ENCODE results near the gene PHLPP1. TPM values are rescaled to one million over a fixed set of nuclear protein-coding genes. Genes with fewer than 3 reads are reported as not detected.
A peak's percentile ranks its signal among the peaks of the same experiment; 100 is the strongest.
"Not testable (repeated sequence)": the region's sequence is repeated elsewhere in the genome, so short reads cannot be mapped to it uniquely, and the experiment has no call there.

PHLPP1 gene
- total RNA-seq, 1 donor: 7.2 TPM

DNA sequence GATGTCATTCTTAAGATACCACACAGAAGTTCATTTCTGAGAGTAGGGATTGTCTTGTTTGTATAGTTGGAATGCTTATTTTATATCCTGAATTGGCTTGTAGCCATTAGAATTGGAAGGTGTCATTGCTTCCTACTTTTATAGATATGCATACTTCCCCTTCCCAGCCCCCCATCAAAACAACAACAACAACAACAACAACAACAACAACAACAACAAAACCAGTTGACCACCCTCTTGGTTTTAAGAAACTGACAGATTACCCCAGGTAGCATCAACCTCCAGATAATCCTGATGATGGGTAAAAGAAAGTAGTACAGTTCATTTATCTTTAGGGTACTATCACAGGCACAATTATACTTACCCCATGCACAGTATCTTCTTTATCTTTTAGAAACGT lies 20.0 kb downstream of the PHLPP1 start:
- no peak for DNase-seq (ENCODE audit: low read depth)
- no peak overlapping the region for H3K4me3 ChIP-seq (ENCODE audit: low read depth, low read length)
- TF ChIP-seq, protein P1, sequence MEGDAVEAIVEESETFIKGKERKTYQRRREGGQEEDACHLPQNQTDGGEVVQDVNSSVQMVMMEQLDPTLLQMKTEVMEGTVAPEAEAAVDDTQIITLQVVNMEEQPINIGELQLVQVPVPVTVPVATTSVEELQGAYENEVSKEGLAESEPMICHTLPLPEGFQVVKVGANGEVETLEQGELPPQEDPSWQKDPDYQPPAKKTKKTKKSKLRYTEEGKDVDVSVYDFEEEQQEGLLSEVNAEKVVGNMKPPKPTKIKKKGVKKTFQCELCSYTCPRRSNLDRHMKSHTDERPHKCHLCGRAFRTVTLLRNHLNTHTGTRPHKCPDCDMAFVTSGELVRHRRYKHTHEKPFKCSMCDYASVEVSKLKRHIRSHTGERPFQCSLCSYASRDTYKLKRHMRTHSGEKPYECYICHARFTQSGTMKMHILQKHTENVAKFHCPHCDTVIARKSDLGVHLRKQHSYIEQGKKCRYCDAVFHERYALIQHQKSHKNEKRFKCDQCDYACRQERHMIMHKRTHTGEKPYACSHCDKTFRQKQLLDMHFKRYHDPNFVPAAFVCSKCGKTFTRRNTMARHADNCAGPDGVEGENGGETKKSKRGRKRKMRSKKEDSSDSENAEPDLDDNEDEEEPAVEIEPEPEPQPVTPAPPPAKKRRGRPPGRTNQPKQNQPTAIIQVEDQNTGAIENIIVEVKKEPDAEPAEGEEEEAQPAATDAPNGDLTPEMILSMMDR (IDR thresholded peaks at IDR 0.05; ENCODE audit: insufficient read depth, low read length): no peak

DNA sequence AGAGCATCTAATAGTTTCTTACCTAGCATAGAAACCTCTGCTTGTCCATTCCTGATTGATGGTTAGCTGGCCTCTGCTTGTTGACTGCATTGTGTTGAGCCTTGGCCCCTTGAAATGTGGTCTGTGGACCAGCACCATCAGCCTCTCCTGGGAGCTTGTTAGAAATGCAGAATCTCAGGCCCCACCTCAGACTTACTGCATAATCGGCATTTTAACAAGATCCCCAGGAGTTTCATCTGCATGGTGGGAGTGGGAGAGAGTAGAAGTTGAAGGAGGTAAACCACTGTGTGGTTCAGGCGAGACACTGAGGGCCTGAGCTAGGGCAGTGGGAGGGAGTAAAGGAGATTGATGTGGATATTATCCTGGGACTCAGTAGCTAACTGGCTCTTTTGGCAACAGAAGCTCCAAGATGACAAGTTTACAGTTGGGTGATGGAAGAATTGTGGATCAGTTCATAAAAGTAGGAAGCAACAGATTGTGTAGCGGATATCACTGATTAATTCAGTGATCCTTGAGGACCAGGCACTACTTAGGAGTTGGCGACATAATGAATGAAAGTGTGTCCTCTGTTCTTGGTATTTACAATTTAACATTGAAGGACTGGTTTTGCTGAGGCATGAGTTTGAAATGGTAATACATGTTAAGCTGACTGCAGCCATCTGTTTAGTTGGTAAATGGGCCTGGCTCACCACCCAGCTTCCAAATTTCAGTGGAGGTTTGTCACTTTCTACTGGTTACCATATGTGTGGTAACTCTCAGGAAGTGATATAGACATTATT lies 20.9 kb downstream of the PHLPP1 start:
- no peak for DNase-seq (ENCODE audit: low read depth)
- TF ChIP-seq, protein P1 (IDR thresholded peaks at IDR 0.05; ENCODE audit: insufficient read depth, low read length): no peak
- no peak overlapping the region for H3K4me3 ChIP-seq (ENCODE audit: low read depth, low read length)

DNA sequence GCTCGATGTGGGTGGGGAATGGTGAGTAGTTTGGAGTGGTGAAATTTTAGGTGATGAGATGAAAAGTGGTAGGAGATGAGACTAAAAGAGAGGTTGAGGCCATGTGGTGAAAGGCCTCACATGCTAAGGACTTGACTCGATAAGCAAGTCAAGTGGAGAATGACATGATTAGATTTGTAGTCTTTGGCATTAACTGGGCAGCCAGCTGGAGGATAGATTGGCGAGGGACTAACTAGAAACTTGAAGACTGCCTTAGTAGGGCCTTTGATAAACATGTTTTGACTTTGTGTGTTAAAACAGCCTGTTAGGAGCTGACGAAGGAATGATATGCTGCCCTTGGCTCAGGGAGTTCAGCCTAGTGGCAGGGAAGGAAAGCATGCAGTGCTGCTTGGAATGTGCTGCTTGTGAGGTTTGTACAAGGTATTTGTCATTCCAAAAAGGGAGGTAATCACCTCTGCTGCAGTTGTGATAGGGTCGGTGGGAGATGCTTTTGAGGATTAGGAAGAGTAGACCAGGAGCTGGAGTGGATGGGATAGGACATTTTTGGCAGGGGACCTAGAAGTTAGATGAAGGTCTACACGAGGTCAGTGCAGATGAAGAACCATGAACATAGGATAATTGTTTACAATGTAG lies 22.0 kb downstream of the PHLPP1 start:
- DNase-seq (ENCODE audit: low read depth): no peak
- no peak overlapping the region for H3K4me3 ChIP-seq (ENCODE audit: low read depth, low read length)
- TF ChIP-seq, protein P1 (IDR thresholded peaks at IDR 0.05; ENCODE audit: insufficient read depth, low read length): no peak

DNA sequence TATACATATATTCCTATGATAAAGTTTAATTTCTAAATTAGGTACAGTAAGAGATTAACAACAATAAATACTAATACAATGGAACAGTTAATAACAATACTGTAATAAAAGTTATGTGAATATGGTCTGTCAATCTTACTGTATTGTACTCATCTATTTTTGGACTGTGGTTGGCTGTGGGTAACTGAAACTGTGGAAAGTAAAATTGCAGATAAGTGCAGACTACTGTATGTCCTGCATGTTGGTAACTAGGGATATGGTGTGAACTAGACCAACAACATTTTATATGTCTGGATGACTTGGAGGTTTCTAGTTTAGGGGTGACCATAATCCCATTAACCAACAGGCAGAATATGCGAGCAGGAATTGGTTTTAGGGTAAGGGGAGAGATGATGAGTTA lies 23.3 kb downstream of the PHLPP1 start:
- H3K4me3 ChIP-seq (ENCODE audit: low read depth, low read length): no peak overlapping the region
- DNase-seq (ENCODE audit: low read depth): no peak
- TF ChIP-seq, protein P1 (IDR thresholded peaks at IDR 0.05; ENCODE audit: insufficient read depth, low read length): no peak

DNA sequence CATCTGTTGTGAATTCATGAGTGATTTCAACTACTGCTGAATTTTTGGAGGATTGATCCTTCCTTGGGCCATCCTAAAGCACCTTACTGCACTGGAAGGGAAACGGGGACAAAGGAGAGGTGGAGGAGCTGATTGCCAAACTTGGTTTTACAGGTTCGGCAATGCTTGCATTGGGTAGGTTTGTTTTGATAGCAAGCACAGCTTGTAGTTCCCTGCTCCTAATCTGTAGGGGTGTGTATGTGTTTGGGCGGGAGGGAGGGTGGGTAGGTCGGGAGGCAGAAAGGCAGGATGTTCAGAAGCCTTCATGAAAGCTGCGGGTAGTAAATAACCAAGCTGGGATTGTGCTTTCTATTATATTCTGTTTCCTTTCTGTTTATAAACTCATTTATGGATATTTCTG lies 24.6 kb downstream of the PHLPP1 start:
- DNase-seq (ENCODE audit: low read depth): no peak
- TF ChIP-seq, protein P1 (IDR thresholded peaks at IDR 0.05; ENCODE audit: insufficient read depth, low read length): no peak
- H3K4me3 ChIP-seq (ENCODE audit: low read depth, low read length): no peak overlapping the region

DNA sequence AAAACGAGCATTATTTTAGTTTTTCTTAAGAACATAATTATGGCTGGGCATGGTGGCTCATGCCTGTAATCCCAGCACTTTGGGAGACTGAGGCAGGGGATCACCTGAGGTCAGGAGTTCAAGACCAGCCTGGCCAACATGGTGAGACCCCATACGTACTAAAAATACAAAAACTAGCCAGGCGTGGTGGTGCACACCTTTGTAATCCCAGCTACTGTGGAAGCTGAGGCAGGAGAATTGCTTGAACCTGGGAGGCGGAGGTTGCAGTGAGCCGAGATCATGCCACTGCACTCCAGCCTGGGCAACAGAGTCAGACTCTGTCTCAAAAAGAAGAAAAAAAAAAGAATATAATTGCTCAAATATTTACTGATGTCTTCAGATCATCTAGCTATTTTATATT lies 25.3 kb downstream of the PHLPP1 start:
- DNase-seq (ENCODE audit: low read depth); H3K4me3 ChIP-seq (ENCODE audit: low read depth, low read length): not testable (repeated sequence)

DNA sequence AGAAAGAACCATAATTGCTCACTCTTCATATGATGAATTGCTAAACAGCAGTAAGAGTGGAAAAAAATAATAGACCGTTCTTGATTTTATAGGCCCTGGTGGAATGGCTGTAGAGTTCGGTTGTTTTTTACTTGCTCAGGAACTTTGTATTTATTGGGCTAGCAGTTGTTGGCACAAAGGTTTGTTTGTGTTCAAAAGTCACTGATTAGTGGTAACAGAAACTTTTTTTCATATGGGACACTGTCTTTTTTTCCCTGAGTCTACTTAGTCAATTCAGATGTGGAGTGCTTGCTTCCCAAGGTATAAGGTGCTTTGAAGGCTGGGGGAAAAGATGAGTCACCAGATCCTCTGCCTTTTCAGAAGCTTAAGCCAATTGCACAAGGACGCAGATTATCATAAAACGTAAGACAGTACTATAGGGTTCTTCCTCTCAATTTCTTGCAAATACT lies 25.8 kb downstream of the PHLPP1 start:
- TF ChIP-seq, protein P1 (IDR thresholded peaks at IDR 0.05; ENCODE audit: insufficient read depth, low read length): no peak
- DNase-seq (ENCODE audit: low read depth): peak; percentile 26
- no peak overlapping the region for H3K4me3 ChIP-seq (ENCODE audit: low read depth, low read length)
